ENCODE results near the gene NUTM2G.
"Not testable (repeated sequence)": the region's sequence is repeated elsewhere in the genome, so short reads cannot be mapped to it uniquely, and the experiment has no call there.

- not testable (repeated sequence) for TF ChIP-seq CTCF (conservative IDR thresholded peaks at IDR 0.05); ZFX (IDR thresholded peaks at IDR 0.05)
These were observed 7.8 kb upstream of the NUTM2G start for GRCh38 chr9:96920803-96921202.

Data from C4-2B (cell line).